ENCODE results near the gene PROM1. TPM values are rescaled to one million over a fixed set of nuclear protein-coding genes. Genes with fewer than 3 reads are reported as not detected.

The PROM1 gene
- total RNA-seq, 3 donors from 2014 or later, result 0.64 to 106 (median 40.0) TPM

- Histone ChIP-seq H3K4me3 (no peak overlapping the region), H3K4me1 (no peaks in the 10 kb centered on the region), H3K27me3 (no peaks in the 10 kb centered on the region), H3K9me3 (no peaks in the 10 kb centered on the region), H3K36me3 (no peaks in the 10 kb centered on the region), H3K27ac (no peak overlapping the region)
- TF ChIP-seq CTCF (IDR thresholded peaks at IDR 0.05), result no peak
- TF ChIP-seq POLR2AphosphoS5 (IDR thresholded peaks at IDR 0.05), result no peak
- no peak for TF ChIP-seq POLR2A (IDR thresholded peaks at IDR 0.05)
- DNase-seq (ENCODE audit: low spot score in 2 of 2), result no peak
- intact Hi-C loops (cut with DNase I; ENCODE audit: low total_unique reads), result no loop called here
These were observed 54.6 kb downstream of the PROM1 start for GRCh38 chr4:16029262-16029661.

GRCh38 chr4:16027626-16028025 lies 56.2 kb downstream of the PROM1 start:
- intact Hi-C loops (cut with DNase I; ENCODE audit: low total_unique reads), result no loop called here
- H3K27ac ChIP-seq, result no peak overlapping the region
- H3K27me3 ChIP-seq, result no peaks in the 10 kb centered on the region
- H3K4me1 ChIP-seq, result no peaks in the 10 kb centered on the region
- TF ChIP-seq POLR2A (IDR thresholded peaks at IDR 0.05) (no peak), CTCF (IDR thresholded peaks at IDR 0.05) (no peak), POLR2AphosphoS5 (IDR thresholded peaks at IDR 0.05) (no peak)
- H3K9me3 ChIP-seq, result no peaks in the 10 kb centered on the region
- no peak for DNase-seq (ENCODE audit: low spot score in 2 of 2)
- H3K4me3 ChIP-seq, result no peak overlapping the region
- no peaks in the 10 kb centered on the region for H3K36me3 ChIP-seq

GRCh38 chr4:16027114-16027513 lies 56.7 kb downstream of the PROM1 start:
- no peaks in the 10 kb centered on the region for H3K27me3 ChIP-seq
- no peak overlapping the region for H3K27ac ChIP-seq
- no peaks in the 10 kb centered on the region for H3K36me3 ChIP-seq
- H3K9me3 ChIP-seq, result no peaks in the 10 kb centered on the region
- TF ChIP-seq POLR2A (IDR thresholded peaks at IDR 0.05) (no peak), CTCF (IDR thresholded peaks at IDR 0.05) (no peak), POLR2AphosphoS5 (IDR thresholded peaks at IDR 0.05) (no peak)
- no peaks in the 10 kb centered on the region for H3K4me1 ChIP-seq
- no peak for DNase-seq (ENCODE audit: low spot score in 2 of 2)
- H3K4me3 ChIP-seq, result no peak overlapping the region
- intact Hi-C loops (cut with DNase I; ENCODE audit: low total_unique reads), result no loop called here

- Histone ChIP-seq H3K27ac (no peak overlapping the region), H3K27me3 (no peaks in the 10 kb centered on the region), H3K36me3 (no peaks in the 10 kb centered on the region), H3K9me3 (no peaks in the 10 kb centered on the region), H3K4me1 (no peaks in the 10 kb centered on the region), H3K4me3 (no peak overlapping the region)
- DNase-seq (ENCODE audit: low spot score in 2 of 2), result no peak
- intact Hi-C loops (cut with DNase I; ENCODE audit: low total_unique reads), result no loop called here
- TF ChIP-seq CTCF (IDR thresholded peaks at IDR 0.05) (peak; percentile 52 to 87 (median 85)), POLR2AphosphoS5 (IDR thresholded peaks at IDR 0.05) (no peak), POLR2A (IDR thresholded peaks at IDR 0.05) (no peak)
These were observed 57.6 kb downstream of the PROM1 start for GRCh38 chr4:16026160-16026761.

GRCh38 chr4:16025268-16025667 lies 58.6 kb downstream of the PROM1 start:
- no peaks in the 10 kb centered on the region for H3K27me3 ChIP-seq
- no peak for DNase-seq (ENCODE audit: low spot score in 2 of 2)
- no peak overlapping the region for H3K4me3 ChIP-seq
- no peaks in the 10 kb centered on the region for H3K9me3 ChIP-seq
- H3K36me3 ChIP-seq, result no peaks in the 10 kb centered on the region
- H3K4me1 ChIP-seq, result no peaks in the 10 kb centered on the region
- intact Hi-C loops (cut with DNase I; ENCODE audit: low total_unique reads), result no loop called here
- no peak overlapping the region for H3K27ac ChIP-seq
- no peak for TF ChIP-seq POLR2AphosphoS5 (IDR thresholded peaks at IDR 0.05)
- TF ChIP-seq POLR2A (IDR thresholded peaks at IDR 0.05), result no peak
- TF ChIP-seq CTCF (IDR thresholded peaks at IDR 0.05), result no peak
